GM12878 (cell line): ENCODE measurements around the gene GRK5. TPM values are rescaled to one million over a fixed set of nuclear protein-coding genes. Genes with fewer than 3 reads are reported as not detected.

Experiments used
- ATAC-seq: fragments of 200-7000 bp; cut with Tn5 transposase; 3 replicates; pipeline ENCODE4 v1.9.1; 2020; ENCODE audit warnings: mild to moderate bottlenecking, moderate library complexity
- BruUV-seq: library from RNA; stranded (reverse); fragments of 400-500 nt; replicated peaks from 2 replicates; lab custom pipeline; 2021; lab: Mats Ljungman, UMichigan
- CTCF ChIA-PET: fragments of 300-600 bp; sonication (Branson Sonifier 250); formaldehyde crosslinking; extraction: SDS; loops from one replicate; lab custom pipeline; 2021; ENCODE audit warnings: inconsistent platforms; lab: Yijun Ruan, JAX
- POLR2A ChIA-PET: fragments of 350-600 bp; formaldehyde crosslinking; extraction: SDS; loops from one replicate; lab custom pipeline; 2021; ENCODE audit warnings: inconsistent platforms; lab: Charles Lee
- RAD21 ChIA-PET: fragments of 300-600 bp; sonication (Branson Sonifier 250); formaldehyde crosslinking; loops from one replicate; lab custom pipeline; 2023; ENCODE audit warnings: antibody characterized with exemption; ENCODE audit not compliant: unreplicated experiment; lab: Charles Lee
- SMC1A ChIA-PET: fragments of 300-600 bp; sonication (Branson Sonifier 250); formaldehyde crosslinking; loops from one replicate; lab custom pipeline; 2023; ENCODE audit not compliant: unreplicated experiment, uncharacterized antibody; lab: Charles Lee
- DNase-seq: peaks from one replicate; pipeline ENCODE4 v3.0.0-alpha.2; 2011; ENCODE audit warnings: low read depth, low spot score
- FAIRE-seq: peaks from 3 replicates; lab custom pipeline; 2011; peaks lifted over from hg19 to GRCh38; lab: Jason Lieb, UNC
- H2AFZ ChIP-seq: 2 replicates; pipeline ENCODE4 v1.6.0; 2011; ENCODE audit warnings: low read depth, low read length, control low read depth; ENCODE audit not compliant: control insufficient read depth
- H3K27ac ChIP-seq: 2 replicates; pipeline ENCODE4 v1.5.1; 2011; ENCODE audit warnings: control low read depth; ENCODE audit not compliant: control insufficient read depth, insufficient read depth
- H3K27me3 ChIP-seq, 2 experiments: replicated peaks in 1 of 2; 2 replicates each; pipeline versions ENCODE4 v1.6.0 to v1.6.1; 2011; ENCODE audit warnings: low read length in 1 of 2; ENCODE audit not compliant: control insufficient read depth in 2 of 2, insufficient read depth in 2 of 2
- H3K36me3 ChIP-seq, 2 experiments: 2 replicates each; pipeline ENCODE4 v1.5.1; 2011; ENCODE audit warnings: low read length in 1 of 2; ENCODE audit not compliant: control insufficient read depth in 2 of 2, insufficient read depth in 2 of 2
- H3K4me1 ChIP-seq: 2 replicates; pipeline ENCODE4 v1.6.1; 2011; ENCODE audit warnings: mild to moderate bottlenecking, low read length, moderate library complexity, mixed read lengths; ENCODE audit not compliant: control insufficient read depth, insufficient read depth
- H3K4me2 ChIP-seq: 2 replicates; pipeline ENCODE4 v1.6.0; 2011; ENCODE audit warnings: control low read depth; ENCODE audit not compliant: control insufficient read depth, insufficient read depth
- H3K4me3 ChIP-seq: fragments of 200-600 bp; sonication (generic); 2 replicates; pipeline ENCODE4 v1.5.1; 2016
- H3K79me2 ChIP-seq: 2 replicates; pipeline ENCODE4 v1.6.0; 2011; ENCODE audit warnings: low read length; ENCODE audit not compliant: control insufficient read depth, insufficient read depth
- H3K9ac ChIP-seq: 2 replicates; pipeline ENCODE4 v1.8.0; 2011; ENCODE audit warnings: low read length, control low read depth, mixed read lengths; ENCODE audit not compliant: control insufficient read depth, insufficient read depth
- H3K9me3 ChIP-seq: replicated peaks from 3 replicates; pipeline ENCODE4 v1.5.1; 2011; ENCODE audit warnings: mild to moderate bottlenecking, low read length; ENCODE audit not compliant: control insufficient read depth, insufficient read depth
- H4K20me1 ChIP-seq: 2 replicates; pipeline ENCODE4 v1.6.0; 2011; ENCODE audit not compliant: control insufficient read depth, insufficient read depth
- ATF7 ChIP-seq: fragments of 450-650 bp; IDR thresholded peaks from 2 replicates; pipeline ENCODE4 v1.6.1; 2016; ENCODE audit warnings: low read depth, mild to moderate bottlenecking
- IRF5 ChIP-seq: fragments of 450-650 bp; IDR thresholded peaks from 2 replicates; pipeline ENCODE4 v1.6.1; 2017; ENCODE audit warnings: borderline replicate concordance
- NFXL1 ChIP-seq: fragments of 450-650 bp; IDR thresholded peaks from 2 replicates; pipeline ENCODE4 v1.6.1; 2017; ENCODE audit warnings: antibody characterized with exemption, mild to moderate bottlenecking, borderline replicate concordance
- NR2C1 ChIP-seq: fragments of 450-650 bp; IDR thresholded peaks from 2 replicates; pipeline ENCODE4 v1.6.1; 2017; ENCODE audit warnings: antibody characterized with exemption, mild to moderate bottlenecking, moderate library complexity
- SIN3A ChIP-seq: IDR thresholded peaks from 2 replicates; pipeline ENCODE4 v1.6.1; 2012; ENCODE audit warnings: low read depth, low read length, improper control_type of control experiment
- ZNF207 ChIP-seq: fragments of 450-650 bp; IDR thresholded peaks from 2 replicates; pipeline ENCODE4 v1.6.1; 2014; ENCODE audit warnings: antibody characterized with exemption, mild to moderate bottlenecking, borderline replicate concordance
- WGBS: methylation state at CpG from one replicate; pipeline ENCODE4 v1.1.6; 2016; ENCODE audit warnings: low lambda C conversion rate; ENCODE audit not compliant: insufficient replicate concordance, insufficient coverage; ENCODE audit errors: missing lambda C conversion rate; 5-methylcytosine and 5-hydroxymethylcytosine counted together
- in situ Hi-C: fragments of 300-500 bp; cut with MboI; formaldehyde crosslinking; loops from 9 replicates; pipeline ENCODE4 v1.14.3; 2018; ENCODE audit warnings: mixed read lengths
- intact Hi-C: fragments of 100-400 bp; cut with micrococcal nuclease; formaldehyde crosslinking; loops from one replicate; pipeline ENCODE4 v1.14.2; 2022; ENCODE audit not compliant: unreplicated experiment
- polyA plus RNA-seq, 11 experiments: library from polyadenylated mRNA; depleted of rRNA in 4 of 11; unstranded in 6 of 11; stranded (reverse) in 5 of 11; fragments of >200 nt; fragmentation: Nextera tagmentation in 4 of 11; fragmentation: Illumina TruSeq in 1 of 11; extraction: Ambion mirVana in 4 of 11; extraction: Trizol in 1 of 11; gene quantifications; 1 replicate in 1 of 11; 2 replicates in 10 of 11; pipeline versions ENCODE4 v1.2.1 to v1.2.3, GENCODE V29; 2011 to 2016; ENCODE audit warnings: inconsistent platforms in 2 of 11, missing spikeins in 2 of 11, low read depth in 1 of 11
- total RNA-seq, 4 experiments: library from RNA; depleted of rRNA in 3 of 4; stranded (reverse); fragments of >200 nt in 3 of 4; fragmentation: Illumina TruSeq in 1 of 4; extraction: Trizol in 1 of 4; gene quantifications; 2 replicates each; pipeline versions ENCODE4 v1.2.1 to v1.2.3, GENCODE V29; 2013 to 2021

The GRK5 gene
- total and polyA plus RNA-seq, 10 of the 15 experiments (the other 5 are each of a cell fraction or from before 2014, with no cell fraction given) = 0.11 to 22.1 (median 10.0) TPM

GRCh38 chr10:119273413-119273812, 66.0 kb downstream of the GRK5 start:
- in situ Hi-C loops (no loop called here), intact Hi-C loops (no loop called here)
- Histone ChIP-seq H3K4me1 (peaks cover 44% of the 10 kb centered on the region), H3K9me3 (no peaks in the 10 kb centered on the region), H3K27me3 (no peaks in the 10 kb centered on the region), H3K4me3 (no peak overlapping the region), H3K4me2 (no peak overlapping the region), H3K9ac (no peak overlapping the region), H3K36me3 (no peaks in the 10 kb centered on the region), H3K79me2 (peaks cover 12% of the 10 kb centered on the region), H3K27ac (no peak overlapping the region), H4K20me1 (no peaks in the 10 kb centered on the region), H2AFZ (no peak overlapping the region)
- ChIA-PET RAD21 (no interaction called here), CTCF (interaction anchor here (0.9 kb wide), 1 partner anchor 84 kb away, joined by 3 read pairs; no protein-coding TSS in a partner anchor), POLR2A (no interaction called here), SMC1A (interaction anchor here (1.5 kb wide), 1 partner anchor 11 kb away, joined by 4 read pairs; no protein-coding TSS in a partner anchor)
- DNase-seq (no peak), ATAC-seq (no peak), FAIRE-seq (no peak)
- TF ChIP-seq ATF7 = no peak
- no peak for TF ChIP-seq SIN3A
- no peak for TF ChIP-seq ZNF207
- BruUV-seq = no TSS peak
- WGBS = 100% methylated on average over 8 of the region's 8 CpGs

- TF ChIP-seq NR2C1 = no peak
- no peak for TF ChIP-seq IRF5
- no peak for TF ChIP-seq NFXL1
- Histone ChIP-seq H4K20me1 (no peaks in the 10 kb centered on the region), H3K4me2 (no peak overlapping the region), H2AFZ (no peak overlapping the region), H3K4me1 (peaks cover 32% of the 10 kb centered on the region), H3K79me2 (peaks cover 10% of the 10 kb centered on the region), H3K27me3 (no peaks in the 10 kb centered on the region), H3K27ac (no peak overlapping the region), H3K9ac (no peak overlapping the region), H3K9me3 (no peaks in the 10 kb centered on the region), H3K4me3 (no peak overlapping the region), H3K36me3 (no peaks in the 10 kb centered on the region)
- ChIA-PET CTCF (interaction anchor here (0.9 to 1.0 kb wide), 2 partner anchors 22 to 65 kb away, joined by 3 read pairs; no protein-coding TSS in a partner anchor), POLR2A (no interaction called here), SMC1A (interaction anchor here (0.7 to 0.9 kb wide), 2 partner anchors 12 to 32 kb away, joined by 3 to 4 read pairs; no protein-coding TSS in a partner anchor), RAD21 (interaction anchor here (0.7 to 0.8 kb wide), 2 partner anchors 62 to 65 kb away, joined by 3 read pairs; no protein-coding TSS in a partner anchor)
- no peak for DNase-seq
- FAIRE-seq = no peak
- ATAC-seq = no peak
- intact Hi-C loops (no loop called here), in situ Hi-C loops (no loop called here)
- 87% methylated on average over 4 of the region's 4 CpGs for WGBS
- no TSS peak for BruUV-seq
These were observed 67.2 kb downstream of the GRK5 start for GRCh38 chr10:119274519-119275045.
